HG02943 (cell line): ENCODE results near the gene OVAAL.

ENCODE experiments used
- ATAC-seq: cut with Tn5 transposase; IDR thresholded peaks from one replicate; pipeline ENCODE4 v1.9.1; 2021; ENCODE audit warnings: mild to moderate bottlenecking, low read depth, moderate library complexity; ENCODE audit not compliant: unreplicated experiment

The OVAAL gene

GRCh38 chr1:180558664-180559063, at the start of gene OVAAL:
Gene OVAAL, plus strand, starts transcription at chr1:180558964.
- ATAC-seq, result no peak

DNA sequence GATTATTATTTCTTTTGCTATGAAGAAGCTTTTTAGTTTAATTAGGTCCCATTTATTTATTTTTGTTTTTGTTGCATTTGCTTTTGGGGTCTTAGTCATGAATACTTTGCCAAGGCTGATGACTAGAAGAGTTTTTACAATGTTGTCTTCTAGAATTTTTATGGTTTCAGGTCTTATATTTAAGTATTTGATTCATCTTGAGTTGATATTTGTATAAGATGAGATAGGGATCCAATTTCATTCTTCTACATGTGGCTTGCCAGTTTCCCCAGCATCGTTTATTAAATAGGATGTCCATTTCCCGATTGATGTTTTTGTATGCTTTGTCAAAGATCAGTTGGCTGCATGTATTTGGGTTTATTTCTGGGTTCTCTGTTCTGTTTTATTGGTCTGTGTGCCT, 47.9 kb upstream of the OVAAL start:
- no peak for ATAC-seq

DNA sequence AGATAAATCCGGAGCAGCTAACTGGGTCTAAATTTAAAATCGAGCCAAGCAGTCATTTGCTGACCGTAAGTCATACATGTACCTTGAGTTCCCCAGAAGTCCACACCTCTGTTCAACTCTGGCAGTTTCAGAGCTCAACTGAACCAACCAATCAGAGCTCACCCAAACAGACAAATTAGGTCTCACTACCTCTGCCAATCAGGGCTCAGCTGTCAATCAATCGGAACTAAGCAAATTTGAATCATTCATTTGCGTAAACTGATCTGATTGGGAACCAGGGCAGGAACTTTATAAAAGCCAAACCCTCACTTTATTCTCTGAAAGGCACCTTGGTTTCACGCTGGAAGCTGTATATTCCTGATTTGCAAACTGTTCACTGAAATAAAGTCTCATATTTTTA, 45.2 kb upstream of the OVAAL start:
- ATAC-seq, result no peak

DNA sequence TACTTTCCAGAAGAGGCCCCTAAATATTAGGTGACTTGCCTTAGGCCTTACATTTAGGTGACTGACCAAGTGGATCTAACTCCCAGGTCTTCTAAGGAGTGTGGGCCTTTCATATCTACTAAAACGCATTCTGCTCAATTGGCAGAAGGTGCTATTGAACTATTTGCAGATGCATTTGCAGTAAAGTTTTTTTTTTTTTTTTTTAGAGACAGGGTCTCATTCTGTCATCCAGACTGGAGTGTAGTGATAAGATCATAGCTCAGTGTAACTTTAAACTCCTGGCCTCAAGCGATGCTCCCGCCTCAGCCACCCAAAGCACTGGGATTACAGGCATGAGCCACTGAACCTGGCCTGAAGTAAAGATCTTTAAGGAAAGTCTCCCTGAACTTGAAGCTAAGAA, 43.4 kb upstream of the OVAAL start:
- no peak for ATAC-seq

DNA sequence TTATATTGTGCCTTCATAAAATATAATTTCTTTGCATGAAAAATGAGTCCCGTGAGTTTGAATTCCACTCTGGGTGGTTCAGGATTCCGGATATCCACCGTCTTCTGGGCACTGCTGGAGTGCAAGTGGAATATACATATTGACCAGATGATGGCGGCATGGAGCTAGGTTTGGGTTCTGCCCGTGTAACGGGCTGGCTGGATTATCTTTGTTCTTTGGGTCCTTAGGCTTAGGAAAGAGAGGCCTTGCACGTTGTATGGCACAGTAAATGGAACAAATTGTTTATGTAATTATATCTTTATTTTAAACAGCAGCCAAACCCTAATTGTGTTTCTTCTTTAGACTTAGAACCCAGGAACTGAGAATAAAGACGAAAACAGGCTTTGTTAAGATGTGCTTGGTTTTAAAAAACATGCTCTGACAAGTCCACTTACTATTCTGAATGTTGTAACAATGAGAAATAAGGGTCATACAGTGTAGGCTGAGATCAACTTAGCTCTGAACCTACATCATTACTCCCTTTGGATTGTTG, 42.8 kb upstream of the OVAAL start:
- ATAC-seq, result peak; percentile 87

- no peak for ATAC-seq
Measured at GRCh38 chr1:180519846-180520245, 38.9 kb upstream of the OVAAL start.

GRCh38 chr1:180521474-180522212, 37.1 kb upstream of the OVAAL start:
- no peak for ATAC-seq

GRCh38 chr1:180522213-180522515, 36.6 kb upstream of the OVAAL start:
- ATAC-seq, result no peak

DNA sequence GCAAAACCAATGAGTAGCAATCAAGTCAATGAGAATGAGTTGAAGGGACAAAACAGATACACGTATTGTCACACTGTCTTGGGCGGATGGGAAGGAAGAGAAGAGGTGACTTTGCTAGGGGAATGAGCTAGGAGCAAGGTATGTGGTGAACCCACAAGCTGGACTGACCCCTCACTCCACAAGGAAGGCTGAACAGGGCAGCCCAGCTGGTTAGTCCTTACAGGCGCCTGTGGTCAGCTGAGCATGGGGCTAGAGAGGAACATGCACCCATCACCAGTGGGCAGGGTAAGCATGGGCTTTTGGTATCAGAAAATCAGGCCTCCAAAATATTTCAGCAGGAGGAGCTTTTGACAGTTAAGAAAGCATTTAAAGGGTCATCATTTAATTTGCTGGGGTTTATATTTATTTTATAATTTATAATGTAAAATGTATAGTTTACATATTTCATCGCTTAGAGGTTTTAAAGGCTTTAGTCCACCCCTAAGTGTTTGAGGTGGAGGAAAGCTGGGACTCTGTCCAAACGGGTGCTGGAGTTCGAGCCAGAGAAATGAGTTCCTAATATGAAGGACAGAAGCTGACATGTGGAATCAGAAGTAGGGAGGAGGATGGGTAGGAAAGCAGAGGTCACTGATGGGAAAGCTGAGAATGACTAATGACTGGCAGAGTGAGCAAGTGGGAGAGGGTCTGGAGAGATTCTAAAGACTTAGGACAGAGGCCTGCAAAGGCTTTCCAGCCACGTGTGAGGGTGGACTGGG, 34.4 kb upstream of the OVAAL start:
- no peak for ATAC-seq

GRCh38 chr1:180524915-180525714, 33.6 kb upstream of the OVAAL start:
- ATAC-seq, result no peak

- no peak for ATAC-seq
Measured at GRCh38 chr1:180525715-180526039, 33.1 kb upstream of the OVAAL start.

GRCh38 chr1:180527101-180527669, 31.6 kb upstream of the OVAAL start:
- ATAC-seq, result no peak

DNA sequence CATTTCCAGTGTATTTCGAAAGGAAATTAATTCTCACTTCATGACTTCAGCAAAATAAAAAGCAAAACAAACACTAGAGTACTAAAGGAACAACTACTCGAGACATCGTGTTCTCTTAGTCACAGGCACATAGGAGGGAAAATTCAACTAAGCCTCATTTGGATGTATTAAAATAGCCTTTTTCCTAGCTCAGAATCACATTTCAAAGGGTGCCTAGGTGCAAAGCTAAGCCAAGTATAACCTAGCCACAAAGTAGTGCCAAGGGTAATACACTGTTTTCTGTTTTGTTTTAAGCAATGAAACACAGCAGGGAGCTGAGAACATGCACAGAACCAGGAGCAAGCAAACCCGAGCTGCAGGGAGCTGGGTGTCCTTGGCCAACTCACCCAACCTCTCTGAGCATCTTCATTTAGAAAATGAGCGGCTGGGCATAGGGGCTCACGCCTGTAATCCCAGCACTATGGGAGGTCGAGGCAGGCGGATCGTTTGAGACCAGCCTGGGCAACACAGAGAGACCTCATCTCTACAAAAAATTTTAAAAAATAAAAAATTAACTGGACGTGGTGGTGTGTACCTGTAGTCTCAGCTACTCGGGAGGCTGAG, 29.8 kb upstream of the OVAAL start:
- no peak for ATAC-seq

- no peak for ATAC-seq
Measured at GRCh38 chr1:180530501-180530900, 28.3 kb upstream of the OVAAL start.

GRCh38 chr1:180532854-180533253, 25.9 kb upstream of the OVAAL start:
- ATAC-seq, result no peak

DNA sequence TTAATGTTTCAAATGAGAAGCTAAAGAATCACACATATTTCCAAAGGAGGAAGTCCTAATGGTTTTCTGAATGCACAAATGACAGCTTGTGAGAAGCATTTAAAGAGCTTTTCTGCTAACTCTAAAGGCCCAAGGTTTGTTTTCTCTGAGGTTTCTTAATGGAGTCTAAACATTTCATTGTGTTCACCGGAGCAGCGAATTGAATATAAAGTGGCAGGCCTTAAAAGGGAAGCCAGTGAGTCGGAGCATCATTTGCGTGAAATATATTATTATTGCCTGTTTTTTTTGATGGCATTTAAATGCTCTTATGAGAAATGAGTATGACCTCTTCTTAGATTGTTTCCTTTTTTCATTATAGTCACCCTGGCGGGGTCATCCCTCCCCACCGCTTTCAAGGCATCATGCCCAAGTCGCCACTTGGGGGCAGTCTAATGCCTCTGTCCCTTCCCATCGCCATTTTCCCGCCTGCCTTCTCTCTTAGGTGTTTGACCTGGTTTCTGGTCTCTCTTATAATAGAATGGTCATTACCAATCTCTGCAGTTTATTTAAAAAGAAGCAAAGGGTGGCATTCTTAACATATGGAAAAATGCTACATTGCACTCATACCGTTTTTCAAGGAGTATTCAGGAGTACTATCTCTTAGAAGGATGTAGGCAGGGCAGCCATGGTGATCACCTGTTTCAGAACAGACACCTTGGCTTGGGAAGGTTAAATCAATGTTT, 25.3 kb upstream of the OVAAL start:
- no peak for ATAC-seq

GRCh38 chr1:180534214-180534613, 24.6 kb upstream of the OVAAL start:
- ATAC-seq, result no peak

DNA sequence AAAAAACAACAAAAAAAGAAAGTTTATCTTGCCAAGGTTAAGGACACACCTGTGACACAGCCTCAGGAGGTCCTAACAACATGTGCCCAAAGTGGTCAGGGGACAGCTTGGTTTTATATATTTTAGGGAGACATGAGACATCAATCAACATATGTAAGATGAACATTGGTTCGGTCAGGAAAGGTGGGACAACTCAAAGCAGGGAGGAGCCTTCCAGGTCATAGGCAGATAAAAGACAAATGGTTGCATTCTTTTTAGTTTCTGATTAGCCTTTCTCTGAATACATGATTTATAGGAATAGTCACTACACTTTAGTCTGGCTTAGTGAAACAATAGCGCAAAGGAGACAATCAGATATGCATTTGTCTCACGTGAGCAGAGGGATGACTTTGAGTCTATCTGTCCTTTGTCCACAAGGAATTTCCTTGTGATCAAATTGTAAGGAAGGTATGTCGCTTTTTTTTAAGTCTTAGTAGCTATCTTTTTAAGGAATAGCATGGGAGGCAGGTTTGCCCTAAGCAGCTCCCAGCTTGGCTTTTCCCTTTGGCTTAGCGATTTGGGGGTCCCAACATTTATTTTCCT, 23.3 kb upstream of the OVAAL start:
- no peak for ATAC-seq

DNA sequence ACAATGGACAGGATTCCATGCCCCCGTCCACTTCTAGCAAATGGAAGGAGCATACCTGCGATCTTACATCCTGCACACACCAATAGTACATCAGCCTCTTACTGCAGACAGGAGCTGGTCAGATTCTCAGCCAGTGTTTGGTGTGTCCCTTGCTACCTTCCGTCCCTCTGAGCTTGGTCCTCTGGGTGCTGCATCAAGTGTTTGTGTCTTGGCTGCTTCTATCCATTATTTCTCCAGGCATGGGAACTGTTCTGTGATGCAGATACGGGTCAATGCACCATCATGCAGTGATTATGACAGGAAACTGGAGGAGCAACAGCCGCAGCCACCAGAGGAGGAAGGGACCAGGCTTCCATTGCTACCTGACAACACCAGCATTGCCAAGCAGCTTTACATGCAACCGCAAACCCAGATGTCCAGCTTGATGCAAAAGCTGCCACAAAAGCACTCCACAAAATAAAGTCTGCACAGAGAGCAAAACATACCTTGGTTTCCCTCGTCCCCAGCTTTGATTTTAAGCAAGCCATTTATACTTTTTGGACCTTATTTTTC, 21.9 kb upstream of the OVAAL start:
- no peak for ATAC-seq
